GM19455 (cell line): ENCODE results near the gene POLE4.

Experiments
- ATAC-seq: cut with Tn5 transposase; IDR thresholded peaks from one replicate; pipeline ENCODE4 v1.9.1; 2021; ENCODE audit not compliant: unreplicated experiment

Gene POLE4, protein sequence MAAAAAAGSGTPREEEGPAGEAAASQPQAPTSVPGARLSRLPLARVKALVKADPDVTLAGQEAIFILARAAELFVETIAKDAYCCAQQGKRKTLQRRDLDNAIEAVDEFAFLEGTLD

DNA sequence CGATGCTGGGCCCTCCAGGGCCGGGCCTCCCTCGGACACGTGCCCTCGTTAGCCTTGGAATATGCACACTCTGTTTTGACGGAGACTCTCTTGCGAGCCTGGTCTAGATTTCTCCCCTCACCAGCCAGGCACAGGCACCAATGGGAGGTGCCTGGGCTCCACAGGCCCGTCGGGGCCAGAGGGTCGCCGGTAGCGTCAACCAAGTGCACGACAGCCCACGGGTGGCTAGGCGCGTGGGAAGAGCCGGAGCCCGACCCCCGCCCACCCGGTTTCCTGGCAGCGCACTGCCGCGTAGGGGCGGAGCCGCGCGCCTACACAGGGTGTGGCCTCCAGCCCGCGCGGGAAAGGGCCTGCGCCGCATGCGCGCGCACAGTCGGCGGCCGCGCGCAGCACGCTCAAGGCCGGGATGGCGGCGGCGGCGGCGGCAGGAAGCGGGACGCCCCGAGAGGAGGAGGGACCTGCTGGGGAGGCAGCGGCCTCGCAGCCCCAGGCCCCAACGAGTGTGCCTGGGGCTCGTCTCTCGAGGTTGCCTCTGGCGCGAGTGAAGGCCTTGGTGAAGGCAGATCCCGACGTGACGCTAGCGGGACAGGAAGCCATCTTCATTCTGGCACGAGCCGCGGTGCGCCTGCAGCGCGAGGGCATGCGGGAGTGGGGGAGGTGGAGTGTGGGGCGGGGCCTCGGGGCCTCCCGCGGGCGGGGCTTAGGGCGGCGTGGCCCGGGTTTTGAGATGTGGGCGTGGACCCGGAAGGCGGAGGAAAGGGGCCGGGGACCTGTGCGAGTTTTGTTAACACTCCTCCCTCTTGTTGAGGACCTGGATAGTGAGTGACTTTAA, at the start of gene POLE4:
TSS of gene POLE4 (plus strand) at position 370 of the 832 bp plus-strand sequence. CDS start at position 407, 37 bp downstream.
- peak; percentile 93 for ATAC-seq

DNA sequence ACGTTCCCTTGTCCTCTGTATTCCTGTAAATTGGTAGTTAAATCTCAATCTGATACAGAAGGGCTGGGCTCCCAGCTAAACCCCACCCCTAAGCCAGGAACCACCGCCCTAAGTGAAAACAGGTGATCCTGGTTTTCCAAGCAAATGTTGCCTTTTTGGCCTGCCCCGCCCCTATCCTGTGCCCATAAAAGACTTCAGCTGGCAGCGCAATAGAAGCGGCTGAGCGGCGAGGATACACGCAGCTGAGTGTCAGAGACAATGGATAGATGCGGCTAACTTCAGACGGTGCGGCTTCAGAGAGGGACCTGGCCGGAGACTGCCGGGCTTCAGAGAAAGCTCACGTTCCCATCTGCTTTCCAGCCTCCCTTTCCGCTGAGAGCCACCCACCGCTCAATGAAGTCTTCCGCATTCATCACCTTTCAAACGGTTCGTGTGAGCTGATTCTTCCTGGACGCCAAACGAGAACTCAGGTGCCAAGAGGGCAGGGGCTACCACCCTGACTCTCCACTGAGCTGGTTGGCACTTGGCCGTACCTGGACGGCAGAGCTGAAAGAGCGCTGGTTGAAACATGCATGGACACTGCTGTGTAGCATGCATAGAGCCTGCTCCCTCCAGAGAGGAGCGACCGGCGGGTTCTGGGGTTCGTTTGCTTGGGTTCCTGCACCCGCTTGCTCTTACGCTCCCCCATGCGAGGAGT, 49.5 kb upstream of the POLE4 start:
- ATAC-seq, result no peak

DNA sequence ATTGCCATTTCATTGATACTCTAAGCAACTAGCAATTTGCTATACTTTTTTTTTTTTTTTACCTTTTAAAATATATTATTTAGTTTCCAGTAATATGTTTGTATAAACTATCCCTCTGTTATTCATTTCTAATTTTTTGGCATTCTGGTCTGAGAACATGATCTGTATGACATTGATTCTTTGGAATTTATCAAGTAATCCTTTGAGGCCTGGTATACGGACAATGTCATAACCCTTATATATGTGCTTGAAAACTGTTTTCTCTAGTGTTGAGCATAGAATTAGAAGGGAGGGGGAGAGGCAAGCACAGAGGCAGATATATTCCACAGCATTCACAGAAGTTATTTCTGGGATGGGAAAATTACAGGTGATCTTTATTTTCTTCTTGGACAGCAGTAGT, 48.2 kb upstream of the POLE4 start:
- no peak for ATAC-seq

DNA sequence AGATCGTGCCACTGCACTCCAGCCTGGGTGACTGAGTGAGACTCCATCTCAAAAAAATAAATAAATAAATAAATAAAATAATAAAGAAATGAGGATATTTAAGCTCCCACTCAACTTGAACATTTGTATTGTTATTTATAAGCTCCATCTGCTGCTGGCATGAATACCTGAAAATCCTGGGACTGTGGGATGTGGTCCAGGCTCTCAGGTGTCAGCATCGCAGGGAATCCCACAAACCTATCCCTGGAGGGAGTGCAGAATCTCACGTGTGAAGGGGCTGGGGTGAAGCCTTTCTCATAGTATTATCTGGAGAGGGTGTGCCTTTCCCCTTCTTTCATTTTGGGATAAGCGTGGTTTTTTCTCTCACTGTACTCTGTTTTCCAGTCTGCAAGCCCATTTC, 47.4 kb upstream of the POLE4 start:
- no peak for ATAC-seq

DNA sequence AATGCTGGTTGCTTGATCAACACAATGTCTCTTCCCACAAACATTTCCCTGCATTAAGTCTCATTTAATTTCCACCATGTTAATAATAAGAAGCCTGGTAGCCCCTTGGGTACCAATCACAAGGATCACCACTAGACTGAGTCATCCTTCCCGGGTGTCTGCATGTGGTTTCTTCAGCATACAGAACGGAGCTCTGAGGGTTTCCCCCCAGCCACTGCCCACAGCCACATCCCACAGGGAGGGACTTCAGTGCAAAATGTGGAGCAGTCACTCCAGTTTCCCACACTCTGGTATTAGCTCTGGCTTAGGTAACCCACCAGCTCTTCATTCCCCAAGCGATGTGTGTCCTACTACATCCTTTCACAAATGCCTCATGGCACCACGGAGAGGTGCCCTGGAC, 42.7 kb upstream of the POLE4 start:
- no peak for ATAC-seq

DNA sequence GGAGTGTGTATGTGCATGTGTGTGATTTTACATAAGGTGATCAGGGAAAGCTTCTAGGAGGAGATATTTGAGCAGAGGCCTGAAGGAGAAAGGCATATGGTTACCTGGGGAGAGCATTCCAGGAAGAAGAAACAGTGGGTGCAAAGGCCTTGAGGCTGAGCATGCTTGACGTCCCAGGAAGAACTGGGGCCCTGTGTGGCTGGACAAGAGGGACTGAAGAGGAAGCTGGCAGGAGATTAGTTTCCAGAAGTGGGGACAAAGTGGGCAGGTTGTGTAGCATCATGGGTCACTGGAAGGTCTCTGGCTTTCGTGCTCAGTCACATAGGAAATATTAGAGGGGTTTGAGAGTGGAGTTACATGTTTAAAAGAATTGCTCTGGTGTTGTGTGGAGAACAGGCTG, 42.0 kb upstream of the POLE4 start:
- ATAC-seq, result no peak

DNA sequence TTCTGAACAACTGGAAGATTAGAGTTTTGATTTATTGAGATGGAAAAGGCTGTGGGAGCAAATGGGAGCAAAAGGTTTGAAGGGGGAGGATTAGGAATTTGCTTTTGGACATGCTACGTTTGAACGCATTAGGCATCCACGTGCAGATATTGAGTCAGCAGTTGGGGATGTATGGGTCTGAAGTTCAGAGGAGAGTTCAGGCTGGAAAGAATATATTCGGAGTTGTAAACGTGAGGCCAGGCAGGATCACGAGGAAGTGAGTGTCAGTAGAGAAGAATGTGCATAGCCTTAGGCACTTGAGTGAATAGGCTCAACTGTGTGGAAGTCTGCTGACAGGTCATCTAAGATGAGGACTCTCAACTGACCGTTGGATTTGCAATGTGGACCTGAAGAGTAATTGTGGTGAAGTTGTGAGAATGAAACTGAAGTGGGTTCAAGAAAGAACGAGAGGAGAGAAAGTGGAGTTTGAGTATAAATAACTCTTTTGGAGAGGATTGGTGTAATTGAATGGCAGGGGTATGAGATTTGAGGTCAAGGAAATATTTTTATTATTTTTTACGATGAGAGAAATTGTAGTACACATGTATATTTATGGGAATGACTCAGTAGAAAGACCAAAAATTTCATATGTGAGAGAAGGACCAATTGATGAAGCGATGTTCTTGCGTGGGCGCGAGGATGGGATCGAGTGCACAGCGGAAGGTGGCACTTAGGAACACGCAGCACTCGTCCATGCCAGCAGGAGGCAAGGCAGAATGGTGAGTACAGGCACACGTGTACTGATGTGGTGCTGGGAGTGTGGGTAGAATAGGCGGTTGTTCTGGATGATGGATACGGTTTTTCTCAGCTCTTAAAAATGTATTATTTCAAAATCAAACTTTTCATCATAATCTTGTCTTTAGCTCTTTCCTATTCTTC, 40.5 kb upstream of the POLE4 start:
- no peak for ATAC-seq

DNA sequence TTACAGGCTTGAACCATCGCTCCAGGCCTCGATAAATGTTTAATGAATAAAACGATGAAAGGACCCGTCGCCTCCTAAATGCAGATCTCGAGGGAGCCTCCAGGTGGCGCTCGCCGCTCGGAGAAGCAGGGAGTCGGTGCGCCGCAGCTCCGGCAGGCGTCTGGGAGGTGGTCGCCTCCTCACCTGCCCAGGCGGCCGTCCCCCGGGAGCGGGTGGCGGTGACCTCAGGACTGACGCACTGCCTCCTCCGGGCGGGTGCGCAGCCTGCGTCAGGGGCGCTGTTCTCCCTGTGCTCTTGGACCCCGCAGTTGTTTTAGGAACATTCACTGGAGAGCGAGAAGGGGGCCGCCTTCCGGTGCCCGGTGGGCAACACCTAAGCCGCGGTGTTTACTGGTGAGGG, 38.6 kb upstream of the POLE4 start:
- no peak for ATAC-seq

DNA sequence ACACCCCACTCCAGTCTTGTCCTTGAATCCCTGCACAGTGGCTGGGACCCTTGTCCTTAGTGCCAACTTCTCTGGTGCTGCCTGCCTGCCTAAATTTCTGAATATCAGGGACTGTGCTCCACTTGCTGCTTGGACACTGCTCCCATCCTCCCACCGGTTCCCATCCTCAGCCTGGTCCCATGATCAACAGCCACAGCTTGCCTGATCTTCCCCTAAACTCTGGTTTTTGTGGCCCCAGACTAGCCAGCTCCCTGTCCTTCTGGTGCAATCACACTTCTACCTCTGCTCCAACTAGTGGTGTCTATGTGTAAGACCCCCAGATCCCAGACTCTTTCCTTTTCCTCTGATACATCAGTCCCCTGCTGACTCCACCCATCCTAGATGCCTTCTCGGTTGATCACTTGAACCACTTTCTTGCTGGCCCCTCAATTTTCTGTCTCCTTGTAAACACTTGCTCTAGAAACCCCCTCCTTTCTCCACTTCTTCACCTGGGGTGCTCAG, 37.2 kb upstream of the POLE4 start:
- ATAC-seq, result no peak

DNA sequence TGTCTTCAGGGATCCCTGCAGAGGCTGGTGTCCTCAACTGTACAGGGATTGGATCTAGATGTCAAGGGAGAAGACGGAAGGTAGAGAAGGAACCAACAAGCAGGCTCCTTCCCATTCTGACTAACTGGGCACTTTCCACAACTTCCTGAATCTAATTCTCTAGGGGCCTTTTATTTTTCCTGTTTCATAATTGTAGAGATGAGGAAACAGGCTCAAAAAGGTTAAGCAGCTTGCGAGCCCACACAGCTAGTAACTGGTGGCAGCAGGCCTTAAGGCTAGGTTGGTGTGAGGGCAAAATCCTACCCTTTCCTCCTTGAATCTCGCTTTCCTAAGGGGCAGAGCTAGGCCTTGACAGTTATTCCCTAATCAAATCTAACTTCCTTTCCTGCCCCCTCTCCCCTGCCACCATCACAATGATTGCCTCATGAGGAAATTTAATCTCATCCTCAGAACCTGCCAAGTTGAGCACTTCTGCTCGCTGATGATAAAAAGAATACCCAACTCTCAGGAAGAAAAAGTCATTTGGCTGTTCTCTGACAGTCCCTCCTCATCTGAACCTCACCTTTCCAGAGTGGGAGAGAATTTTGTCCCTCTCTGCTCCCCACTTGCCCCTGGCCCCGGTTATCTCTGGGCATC, 35.7 kb upstream of the POLE4 start:
- ATAC-seq, result no peak

DNA sequence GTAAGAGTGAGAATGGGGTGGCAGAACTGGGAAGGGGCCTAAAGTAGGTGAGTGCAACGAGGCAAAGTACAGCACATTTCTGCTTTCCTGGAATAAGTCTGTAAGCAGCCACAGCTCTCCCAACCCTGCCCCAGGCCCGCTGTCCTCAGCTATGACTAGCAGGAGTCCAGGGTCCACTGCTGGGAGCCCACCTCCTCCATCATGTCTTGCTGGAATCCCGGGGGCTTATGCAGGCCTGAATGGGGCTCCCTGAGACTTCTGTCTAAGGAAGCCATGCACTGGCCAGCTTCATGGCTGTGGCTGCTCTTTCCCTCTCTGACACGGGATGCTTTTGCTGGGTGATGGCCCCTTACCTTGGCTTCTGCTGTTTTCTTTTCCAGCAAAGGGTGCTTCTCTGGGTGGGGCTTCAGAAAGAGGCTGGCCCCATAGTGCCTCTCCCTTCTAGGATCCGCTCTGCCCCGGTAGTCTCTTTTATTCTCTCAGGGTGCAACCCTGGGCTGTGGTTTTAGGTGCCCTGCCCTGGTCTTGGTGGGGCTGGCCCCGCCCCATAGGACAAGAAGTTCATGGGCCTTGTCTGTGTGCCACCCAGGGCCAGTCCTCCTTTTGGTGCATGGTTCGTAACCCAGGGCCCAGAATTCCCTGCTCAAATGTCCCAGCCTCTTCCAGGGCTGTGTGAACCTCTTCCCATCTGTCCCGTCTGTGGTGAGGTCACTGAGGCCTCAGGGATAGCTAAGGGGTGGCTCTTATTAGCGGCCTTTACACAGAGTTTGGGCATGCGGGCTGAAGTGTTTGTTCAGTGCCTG, 33.8 kb upstream of the POLE4 start:
- ATAC-seq, result no peak

DNA sequence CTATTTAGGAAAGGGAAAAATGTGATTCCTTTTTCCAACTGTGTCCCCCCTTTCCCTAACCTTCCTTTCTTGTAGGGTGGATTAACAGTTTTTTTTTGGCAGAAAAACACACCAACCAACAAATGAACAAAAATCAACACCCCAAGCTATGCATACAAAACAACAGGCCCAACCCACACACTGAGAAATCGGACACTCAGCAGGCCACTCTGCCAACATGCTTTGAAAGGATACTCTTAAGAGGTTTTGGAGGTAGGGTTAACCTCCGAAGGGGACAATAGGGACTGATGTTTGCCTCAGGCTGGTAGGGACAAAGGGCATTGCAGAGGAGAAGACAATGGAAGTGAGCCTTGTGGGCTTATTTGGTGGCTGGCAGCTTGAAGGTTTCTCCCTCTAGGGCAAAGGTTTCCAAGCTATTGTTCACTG, 33.1 kb upstream of the POLE4 start:
- ATAC-seq, result no peak

DNA sequence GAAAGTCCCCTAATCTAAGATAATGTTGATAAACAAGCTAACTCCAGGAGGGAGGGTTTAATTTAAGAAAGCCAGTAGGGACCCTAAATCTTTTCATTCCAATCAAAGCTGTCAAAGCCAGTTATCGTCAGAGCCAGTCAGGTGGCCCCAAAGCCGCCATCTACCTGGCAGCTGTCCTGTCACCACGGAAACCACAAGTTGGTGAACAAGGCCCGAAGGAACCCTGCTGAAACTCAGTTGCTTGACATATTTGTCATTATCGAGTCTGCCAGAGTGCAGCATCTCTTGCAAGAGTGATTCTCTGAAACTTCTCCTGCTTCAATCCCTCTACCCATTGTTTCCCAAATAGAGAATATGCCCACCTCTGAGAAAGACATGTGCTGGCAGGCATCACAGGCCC, 30.8 kb upstream of the POLE4 start:
- ATAC-seq, result no peak

DNA sequence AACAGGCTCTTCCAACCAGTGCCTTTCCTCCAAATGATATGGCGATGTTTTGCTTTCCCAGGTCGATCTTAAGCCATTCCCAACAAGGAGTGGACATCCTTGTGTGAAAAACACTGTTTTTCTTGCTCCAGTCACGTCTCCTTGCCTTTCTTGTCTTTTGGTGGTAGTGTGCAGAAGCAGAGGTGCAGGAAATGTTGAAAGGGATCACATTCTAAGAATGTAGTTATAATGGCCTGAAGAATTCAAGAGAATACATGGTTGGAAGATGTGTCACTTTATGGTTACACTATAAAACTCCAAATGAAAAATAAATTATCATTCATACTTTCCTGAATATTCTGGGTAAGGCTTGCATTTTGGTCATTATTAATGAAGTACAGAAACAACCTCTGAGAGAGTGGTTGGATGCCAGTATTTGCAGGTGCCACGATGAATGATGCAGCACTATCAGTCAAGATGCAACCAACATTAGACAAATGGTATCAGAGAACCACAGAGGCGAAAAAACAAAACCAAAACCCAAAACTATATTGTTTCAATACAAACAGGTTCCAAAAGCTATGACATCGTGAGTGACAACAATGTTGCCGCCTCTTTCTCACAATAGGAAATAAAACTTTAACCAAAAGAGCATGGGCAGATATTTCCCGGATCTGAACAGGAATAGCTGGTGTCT, 27.5 kb upstream of the POLE4 start:
- no peak for ATAC-seq

DNA sequence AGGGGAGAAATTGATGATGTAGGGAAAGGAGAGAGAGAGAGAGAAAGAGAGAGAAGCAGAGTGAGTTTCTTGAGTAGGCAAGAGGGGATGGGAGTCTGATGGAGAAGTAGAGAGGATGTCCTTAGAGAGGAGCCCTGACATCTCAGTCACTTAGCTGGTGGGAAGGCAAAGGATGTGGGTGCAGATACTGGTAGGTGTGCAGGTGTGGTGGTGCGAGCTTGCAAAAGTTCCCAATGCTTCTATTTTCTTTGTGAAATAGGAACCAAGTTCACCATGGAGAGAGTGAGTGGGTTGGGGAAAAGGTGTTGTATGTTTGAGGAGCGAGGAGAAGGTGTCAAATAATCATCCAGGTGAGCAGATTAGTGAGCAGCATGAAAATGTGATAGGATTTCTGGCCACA, 26.5 kb upstream of the POLE4 start:
- ATAC-seq, result no peak

DNA sequence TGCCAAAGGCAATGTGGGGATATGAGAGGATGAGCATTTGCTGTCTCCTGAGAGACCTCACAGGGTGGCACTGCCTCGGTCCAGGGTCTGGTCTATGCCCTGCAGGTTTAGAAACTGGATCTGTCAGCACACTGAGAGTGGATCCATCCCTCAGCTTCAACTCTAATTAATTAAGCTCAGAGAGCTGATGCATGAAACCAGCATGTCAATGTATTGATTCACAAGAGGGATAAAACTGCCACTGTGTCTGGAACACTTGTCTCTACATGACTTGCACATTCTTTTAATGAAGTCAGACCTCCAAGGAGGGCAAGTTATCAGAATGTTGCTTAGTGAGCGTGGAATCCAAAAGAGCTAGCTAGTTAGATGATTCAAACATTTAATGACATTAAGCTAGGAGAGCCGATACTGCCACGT, 22.5 kb upstream of the POLE4 start:
- no peak for ATAC-seq

DNA sequence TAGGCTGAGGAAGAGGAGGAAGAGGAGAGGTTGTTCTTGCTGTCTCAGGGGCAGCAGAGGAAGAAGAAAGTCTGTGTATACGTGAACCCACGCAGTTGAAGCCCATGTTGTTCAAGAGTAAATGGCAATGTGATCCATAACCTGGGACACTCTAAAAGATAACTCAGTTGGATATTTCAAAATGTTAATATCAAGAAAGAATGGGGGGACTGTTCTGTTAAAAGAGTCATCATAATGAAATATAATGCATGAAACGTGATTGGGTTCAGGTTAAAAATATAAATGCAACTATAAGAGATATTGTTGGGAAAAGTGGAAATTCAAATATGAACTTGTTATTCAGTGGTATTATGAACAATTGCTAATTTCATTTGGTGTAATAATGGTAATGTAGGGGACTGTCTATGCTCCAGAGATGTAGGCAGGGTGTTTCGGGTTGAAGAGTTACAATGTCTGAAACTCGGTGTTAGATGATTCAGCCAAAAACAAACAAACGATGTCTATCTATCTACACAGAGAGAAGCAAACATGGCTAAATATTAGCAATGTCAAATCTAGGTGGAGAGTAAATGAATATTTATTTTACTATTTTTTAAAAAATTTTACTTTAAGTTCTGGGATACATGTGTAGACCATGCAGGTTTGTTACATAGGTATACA, 21.1 kb upstream of the POLE4 start:
- ATAC-seq, result no peak

DNA sequence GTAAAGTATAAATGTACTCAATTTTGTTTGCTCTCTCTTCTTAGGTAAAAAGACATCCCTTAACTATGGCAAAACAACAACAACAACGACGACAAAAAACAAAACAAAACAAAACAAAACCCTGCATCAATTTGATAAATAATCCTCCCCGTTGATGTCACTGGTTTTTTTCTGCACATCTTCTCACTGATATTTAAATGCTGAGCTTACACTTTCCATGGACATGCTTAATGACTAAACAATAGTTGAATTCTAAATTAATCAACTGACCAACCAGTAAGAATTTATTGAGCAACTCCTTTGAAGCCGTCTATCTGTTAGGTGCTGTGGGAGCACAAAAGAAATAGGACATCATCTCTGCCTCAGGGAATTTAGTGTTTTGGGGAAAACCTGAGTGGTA, 20.2 kb upstream of the POLE4 start:
- no peak for ATAC-seq
